GM19463 (cell line): ENCODE results near the gene RNF128.
"Not testable (repeated sequence)": the region's sequence is repeated elsewhere in the genome, so short reads cannot be mapped to it uniquely, and the experiment has no call there.

Source experiments
- ATAC-seq: cut with Tn5 transposase; IDR thresholded peaks from one replicate; pipeline ENCODE4 v1.9.1; 2021; ENCODE audit warnings: mild to moderate bottlenecking, moderate library complexity; ENCODE audit not compliant: unreplicated experiment

The RNF128 gene

DNA sequence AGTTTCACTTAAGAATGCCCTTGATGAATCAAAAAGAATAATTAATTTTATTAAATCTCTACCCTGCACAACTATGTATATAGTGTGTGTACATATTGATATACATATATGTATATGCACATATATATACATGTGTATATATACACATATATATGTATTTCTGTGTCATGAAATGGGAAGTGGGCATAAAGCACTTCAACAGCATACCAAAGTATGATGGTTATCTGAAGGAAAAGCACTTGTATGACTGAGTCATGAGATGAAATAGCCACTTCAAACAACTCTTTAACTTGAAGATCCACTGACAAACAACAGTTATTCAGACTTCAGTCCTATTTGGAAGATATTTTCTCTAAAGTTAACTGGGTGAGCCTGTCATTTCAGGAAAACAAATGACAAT is 16.3 kb downstream of the RNF128 start:
- no peak for ATAC-seq

DNA sequence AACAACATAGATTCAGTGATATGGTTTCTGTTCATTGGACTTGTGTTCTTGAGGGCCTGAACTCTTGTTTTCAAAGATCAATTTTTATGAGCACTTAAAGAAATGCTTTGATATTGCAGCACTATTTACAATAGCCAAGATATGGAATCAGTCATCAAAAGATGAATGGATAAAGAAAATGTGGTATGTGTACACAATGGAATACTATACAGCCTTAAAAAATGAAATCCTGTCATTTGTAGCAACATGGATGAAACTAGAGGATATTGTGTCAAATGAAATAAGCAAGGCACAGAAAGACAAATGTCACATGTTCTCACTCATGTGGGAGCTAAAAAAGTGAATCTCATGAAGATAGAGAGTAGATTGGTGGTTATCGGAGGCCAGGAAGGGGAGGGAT is 21.9 kb downstream of the RNF128 start:
- no peak for ATAC-seq

DNA sequence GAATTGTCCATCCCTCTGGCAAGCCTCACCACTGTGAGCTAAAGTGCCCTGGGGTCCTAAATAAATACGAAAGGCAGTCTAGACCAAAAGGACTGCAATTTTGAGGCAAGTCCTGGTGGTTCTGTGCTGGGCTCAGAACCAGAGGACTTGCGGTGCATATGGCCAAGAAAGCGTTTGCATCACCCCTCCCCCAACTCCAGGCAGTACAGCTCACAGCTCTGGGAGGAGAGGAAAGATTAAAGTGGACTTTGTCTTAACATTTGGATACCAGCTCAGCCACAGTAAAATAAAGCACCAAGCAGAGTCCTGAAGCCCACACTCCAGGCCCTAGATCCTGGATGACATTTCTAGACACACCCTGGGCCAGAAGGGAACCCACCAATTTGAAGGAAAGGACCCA is 24.9 kb downstream of the RNF128 start:
- no peak for ATAC-seq

DNA sequence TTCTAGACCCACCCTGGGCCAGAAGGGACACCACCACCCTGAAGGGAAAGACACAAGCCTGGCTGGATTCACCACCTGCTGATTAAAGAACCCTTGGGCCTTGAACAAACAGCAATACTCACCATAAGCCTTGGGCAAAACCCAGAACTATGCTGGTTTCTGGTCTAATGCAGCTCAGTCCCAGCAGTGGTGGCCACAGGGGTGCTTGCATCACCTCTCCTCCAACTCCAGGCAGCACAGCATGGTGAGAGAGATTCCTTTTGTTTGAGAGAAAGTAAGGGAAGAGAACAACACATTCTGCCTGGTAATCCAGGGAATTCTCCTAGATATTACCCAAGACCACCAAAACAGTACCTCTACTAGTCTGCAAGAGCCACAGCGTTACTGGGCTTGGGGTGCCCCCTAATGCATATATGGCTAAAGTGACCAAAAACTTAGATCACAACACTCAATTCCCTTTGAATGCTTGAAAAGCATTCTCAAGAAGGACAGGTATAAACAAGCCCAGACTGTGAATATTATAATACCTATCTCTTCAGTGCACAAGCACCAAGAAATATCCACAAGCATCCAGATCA is 25.7 kb downstream of the RNF128 start:
- no peak for ATAC-seq

DNA sequence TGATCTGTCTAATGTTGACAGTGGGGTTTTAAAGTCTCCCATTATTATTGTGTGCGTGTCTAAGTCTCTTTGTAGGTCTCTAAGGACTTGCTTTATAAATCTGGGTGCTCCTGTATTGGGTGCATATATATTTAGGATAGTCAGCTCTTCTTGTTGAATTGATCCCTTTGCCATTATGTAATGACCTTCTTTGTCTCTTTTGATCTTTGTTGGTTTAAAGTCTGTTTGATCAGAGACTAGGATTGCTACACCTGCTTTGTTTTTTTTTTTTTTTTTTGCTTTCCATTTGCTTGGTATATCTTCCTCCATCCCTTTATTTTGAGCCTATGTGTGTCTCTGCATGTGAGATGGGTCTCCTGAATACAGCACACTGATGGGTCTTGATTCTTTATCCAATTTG is 42.8 kb downstream of the RNF128 start:
- ATAC-seq: not testable (repeated sequence)

DNA sequence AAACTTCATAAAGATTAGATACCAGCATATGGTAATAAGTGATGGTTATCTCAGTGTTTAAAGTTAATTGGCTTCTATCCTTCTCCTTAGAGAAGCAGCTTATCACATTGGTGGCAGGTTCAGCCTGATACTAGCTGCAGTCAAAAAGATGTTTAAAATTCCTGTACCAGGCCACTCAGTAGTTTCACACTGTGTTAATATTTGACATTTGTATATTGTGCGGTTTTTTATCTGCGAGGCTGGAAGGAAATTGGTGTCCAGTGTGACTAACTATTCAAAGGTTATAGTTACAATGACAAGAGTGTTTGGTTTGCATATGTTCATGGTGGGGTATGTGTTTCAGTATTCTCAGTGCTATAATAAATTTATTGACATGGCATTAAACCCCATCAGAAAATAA is 48.5 kb downstream of the RNF128 start:
- ATAC-seq: peak; percentile 58

DNA sequence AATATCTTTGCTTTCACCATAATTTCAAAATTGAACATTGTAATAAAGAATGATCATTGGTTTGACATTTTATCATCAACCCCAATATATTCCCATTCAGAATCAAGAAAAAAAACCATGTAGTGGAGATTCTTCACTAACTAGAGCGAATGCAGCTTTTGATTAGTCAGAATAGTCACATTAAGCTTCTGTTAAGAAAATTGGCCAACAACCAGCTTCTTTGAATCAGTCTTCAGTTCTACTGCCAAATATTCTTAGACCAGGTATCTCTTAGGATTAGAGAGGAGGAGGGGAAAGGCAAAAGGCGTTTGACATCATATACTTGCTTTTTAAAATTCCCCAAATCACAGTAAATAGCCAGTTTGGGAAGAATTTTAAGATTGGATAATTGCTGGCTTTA is 53.8 kb downstream of the RNF128 start:
- ATAC-seq: no peak

DNA sequence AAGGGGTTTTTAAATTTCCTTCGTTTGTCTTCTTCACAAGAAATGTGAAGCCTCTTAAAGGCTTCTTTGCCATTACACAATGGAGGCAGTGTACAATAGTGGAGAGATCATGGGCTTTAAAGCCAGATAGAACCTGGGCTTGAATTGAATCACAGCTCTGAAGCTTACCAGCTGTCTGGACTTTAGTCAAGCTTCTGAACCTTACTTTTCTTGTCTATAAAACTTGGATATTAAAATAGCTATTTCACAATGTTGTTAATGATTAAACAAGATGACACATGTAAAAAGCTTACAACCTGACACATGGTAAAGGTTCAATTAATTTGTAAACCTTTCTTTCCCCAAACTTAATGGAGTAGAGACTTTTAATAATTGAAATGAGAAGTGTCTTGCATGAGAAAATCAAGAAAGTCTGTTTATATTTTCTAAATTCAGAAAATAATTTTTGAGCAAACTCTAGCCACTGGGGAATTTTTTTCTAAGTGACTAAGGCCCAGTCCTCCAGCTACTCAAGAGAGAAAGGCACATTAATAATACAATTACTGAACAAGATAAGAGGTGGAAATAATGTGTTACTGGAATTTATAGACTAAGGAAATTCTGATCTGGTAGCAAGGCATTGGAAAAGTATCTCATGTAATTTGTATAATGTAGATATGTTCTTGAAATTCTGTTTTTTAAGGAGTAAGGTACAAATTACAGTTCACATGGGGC is 54.3 kb downstream of the RNF128 start:
- no peak for ATAC-seq

DNA sequence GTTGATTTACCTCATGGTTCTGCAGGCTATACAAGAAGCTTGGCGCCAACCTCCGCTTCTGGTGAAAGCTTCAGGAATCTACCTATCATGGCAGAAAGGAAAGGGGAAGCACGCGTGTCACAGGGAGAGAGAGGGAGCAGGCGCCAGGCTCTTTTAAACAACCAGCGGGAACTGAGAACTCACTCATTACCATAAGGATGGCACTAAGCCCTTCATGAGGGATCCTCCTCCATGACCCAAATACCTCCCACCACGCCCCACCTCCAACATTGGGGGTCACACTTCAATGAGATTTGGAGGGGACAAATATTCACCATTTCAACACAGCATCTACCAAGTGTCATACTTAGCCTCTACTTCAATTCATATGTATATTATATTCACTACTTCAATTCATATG is 57.2 kb downstream of the RNF128 start:
- no peak for ATAC-seq

DNA sequence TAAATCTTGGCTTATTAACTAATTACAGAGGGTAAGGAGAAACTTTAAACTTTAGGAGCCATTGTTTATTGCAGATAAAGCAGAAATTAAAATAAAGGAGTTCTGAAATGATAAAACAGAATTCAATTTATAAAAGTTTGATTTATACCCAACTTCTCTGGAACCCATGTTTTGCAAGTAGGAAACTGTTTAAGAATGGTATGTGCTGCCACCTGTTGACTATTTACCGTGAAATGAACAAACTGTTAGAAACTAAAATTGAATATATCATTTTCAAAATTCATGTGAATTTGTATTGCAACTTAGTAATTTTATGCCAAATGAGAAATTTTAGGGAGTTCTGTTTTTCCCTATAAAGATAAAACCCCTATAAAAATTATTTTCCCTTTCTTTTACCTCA is 65.0 kb downstream of the RNF128 start:
- ATAC-seq: no peak

DNA sequence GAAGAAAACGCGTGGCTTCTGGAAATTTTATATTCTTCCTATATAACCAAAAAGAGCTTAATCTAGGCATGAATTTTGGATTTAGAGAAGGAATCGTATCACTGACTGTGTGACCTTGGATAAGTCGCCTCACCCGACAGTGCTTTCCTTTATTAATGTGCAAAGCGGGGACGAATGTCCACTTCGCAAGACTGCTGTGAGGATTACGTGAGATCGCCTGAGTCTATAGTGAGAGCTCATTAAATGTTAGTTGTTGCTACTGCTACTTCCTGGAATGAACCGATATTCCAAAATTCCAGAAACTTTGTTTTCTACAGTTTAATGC is 75.5 kb downstream of the RNF128 start:
- ATAC-seq: peak; percentile 11

DNA sequence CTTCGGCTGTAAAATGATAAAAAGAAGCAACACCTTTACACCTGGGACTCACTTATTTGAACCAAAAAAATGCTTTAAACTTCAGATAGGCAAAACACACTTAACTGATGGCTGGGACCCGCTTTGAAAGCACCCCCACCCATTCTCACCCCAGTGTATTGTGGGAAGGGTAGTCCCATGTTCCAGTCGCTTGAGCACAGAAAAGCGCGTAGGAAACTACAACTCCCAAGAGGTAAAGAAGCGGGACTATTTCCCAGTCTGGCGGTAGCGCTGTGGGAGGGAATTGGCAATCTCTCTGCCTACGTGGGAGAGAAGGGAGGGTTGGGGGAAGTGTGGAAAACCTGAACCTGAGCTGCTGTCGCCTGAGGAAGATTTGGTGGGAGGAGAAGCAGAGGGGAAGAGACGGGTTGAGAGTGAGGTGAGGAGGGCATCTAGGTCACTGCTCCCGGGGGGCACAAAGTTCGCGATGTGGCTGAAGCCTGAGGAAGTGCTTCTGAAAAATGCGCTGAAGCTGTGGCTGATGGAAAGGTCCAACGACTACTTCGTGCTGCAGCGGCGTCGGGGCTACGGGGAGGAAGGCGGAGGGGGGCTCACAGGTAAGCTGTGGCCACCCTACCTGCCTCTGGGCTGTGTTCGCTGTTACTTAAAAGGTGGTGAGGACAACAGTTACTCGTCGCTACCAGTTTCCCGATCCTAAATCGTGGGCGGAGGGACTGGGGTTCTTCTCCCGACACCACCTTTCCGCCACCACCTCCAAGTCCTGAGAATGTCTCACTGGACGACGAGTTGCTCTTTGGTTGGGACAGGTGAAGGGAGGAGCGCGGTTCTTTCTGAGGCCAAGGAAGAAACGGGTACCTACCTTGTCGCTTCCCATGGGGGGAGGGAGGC is 76.1 kb downstream of the RNF128 start, which contains the start of gene TBC1D8B:
TBC1D8B (plus strand) TSS at position 286 of the 888 bp plus-strand sequence; CDS start at position 467, 181 bp downstream.
- peak; percentile 88 for ATAC-seq

DNA sequence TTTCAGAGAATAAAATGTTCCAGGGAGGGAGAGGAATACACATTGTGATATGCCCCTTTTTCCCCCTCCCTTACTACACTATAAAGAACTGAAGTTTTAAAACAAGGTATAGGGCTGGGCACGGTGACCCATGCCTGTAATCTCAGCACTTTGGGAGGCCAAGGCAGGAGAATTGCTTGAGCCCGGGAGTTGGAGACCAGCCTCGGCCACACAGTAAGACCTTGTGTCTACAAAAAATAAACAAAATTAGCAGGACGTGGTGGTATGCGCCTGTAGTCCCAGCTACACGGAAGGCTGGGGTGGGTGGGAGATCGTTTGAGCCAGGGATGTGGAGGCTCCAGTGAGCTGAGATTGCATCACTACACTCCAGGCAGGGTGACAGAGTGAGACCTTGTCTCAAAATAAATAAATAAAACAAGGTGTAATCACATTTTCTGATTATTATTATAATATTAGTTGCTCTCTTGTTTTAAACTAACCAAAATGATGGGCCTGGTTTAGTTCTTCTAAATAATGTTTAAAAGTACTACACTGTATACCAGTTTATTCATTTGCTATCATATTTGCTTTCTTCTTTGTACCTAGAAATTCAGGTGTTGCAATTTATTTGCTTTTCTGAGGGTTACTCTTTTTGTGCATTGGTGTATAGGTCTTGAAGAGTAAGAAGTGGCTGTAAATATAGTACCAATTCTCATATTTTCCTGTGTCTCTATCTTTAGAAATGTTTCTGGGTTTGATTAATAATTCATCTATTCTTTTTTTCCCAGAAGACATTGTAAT is 84.8 kb downstream of the RNF128 start:
- no peak for ATAC-seq

DNA sequence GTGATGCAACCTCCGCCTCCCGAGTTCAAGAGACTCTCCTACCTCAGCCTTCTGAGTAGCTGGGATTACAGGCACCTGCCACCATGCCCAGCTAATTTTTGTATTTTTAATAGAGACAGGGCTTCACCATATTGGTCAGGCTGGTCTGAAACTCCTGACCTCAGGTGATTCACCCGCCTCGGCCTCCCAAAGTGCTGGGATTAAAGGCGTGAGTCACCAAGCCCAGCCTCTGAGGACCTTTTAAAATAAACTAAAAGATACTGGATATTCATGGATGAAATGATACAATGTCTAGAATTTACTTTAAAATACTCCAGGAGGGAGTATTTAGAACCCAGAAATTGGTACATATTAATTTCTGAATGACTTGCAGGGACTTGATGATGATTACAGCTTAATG is 86.4 kb downstream of the RNF128 start:
- not testable (repeated sequence) for ATAC-seq

DNA sequence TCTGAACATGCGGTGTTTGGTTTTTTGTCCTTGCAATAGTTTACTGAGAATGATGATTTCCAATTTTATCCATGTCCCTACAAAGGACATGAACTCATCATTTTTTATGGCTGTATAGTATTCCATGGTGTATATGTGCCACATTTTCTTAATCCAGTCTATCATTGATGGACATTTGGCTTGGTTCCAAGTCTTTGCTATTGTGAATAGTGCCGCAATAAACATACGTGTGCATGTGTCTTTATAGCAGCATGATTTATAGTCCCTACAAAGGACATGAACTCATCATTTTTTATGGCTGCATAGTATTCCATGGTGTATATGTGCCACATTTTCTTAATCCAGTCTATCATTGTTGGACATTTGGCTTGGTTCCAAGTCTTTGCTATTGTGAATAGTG is 87.6 kb downstream of the RNF128 start:
- not testable (repeated sequence) for ATAC-seq
